K562 (cell line): ENCODE results near the gene IDH2. TPM values are rescaled to one million over a fixed set of nuclear protein-coding genes. Genes with fewer than 3 reads are reported as not detected.
A peak's percentile ranks its signal among the peaks of the same experiment; 100 is the strongest.

Experiments used
- ATAC-seq: fragments of 200-7000 bp; cut with Tn5 transposase; 3 replicates; pipeline ENCODE4 v1.9.1; 2020; ENCODE audit warnings: moderate library complexity
- BruUV-seq: library from RNA; stranded (reverse); fragments of 400-500 nt; replicated peaks from 2 replicates; lab custom pipeline; 2021; lab: Mats Ljungman, UMichigan
- CTCF ChIA-PET: fragments of 300-600 bp; formaldehyde crosslinking; extraction: SDS; loops from one replicate; lab custom pipeline; 2021; ENCODE audit warnings: low intra/inter-chr PET ratio; lab: Yijun Ruan, JAX
- POLR2A ChIA-PET: fragments of 300-600, 350-650 bp; sonication (Branson Sonifier 250); formaldehyde crosslinking; extraction: SDS; loops from one replicate; lab custom pipeline; 2021; ENCODE audit warnings: antibody characterized with exemption, inconsistent platforms; lab: Yijun Ruan, JAX
- DNase-seq, 4 experiments: peaks; one replicate each; pipeline versions ENCODE4 v3.0.0 to v3.0.0-alpha.2; 2011 to 2018; ENCODE audit warnings: low spot score in 3 of 4, mixed read lengths in 3 of 4; ENCODE audit errors: extremely low read depth in 1 of 4
- FAIRE-seq: peaks from 2 replicates; lab custom pipeline; 2011; peaks lifted over from hg19 to GRCh38; lab: Jason Lieb, UNC
- H2AFZ ChIP-seq: 2 replicates; pipeline ENCODE4 v1.6.0; 2011; ENCODE audit warnings: low read depth, low read length, control low read depth, inconsistent platforms
- H3K27ac ChIP-seq: fragments of 200-600 bp; 3 replicates; pipeline ENCODE4 v1.8.0; 2011; ENCODE audit warnings: low read depth, mild to moderate bottlenecking, control low read depth, inconsistent platforms, low read length, moderate library complexity, mixed read lengths; ENCODE audit errors: extremely low read depth
- H3K27me3 ChIP-seq, 2 experiments: fragments of 300-600 bp in 1 of 2; 2 replicates in 1 of 2; 3 replicates in 1 of 2; pipeline versions ENCODE4 v1.6.0 to v1.8.0; 2011; ENCODE audit warnings: inconsistent platforms in 2 of 2, low read length in 2 of 2, mild to moderate bottlenecking in 1 of 2, mixed read lengths in 1 of 2, moderate library complexity in 1 of 2; ENCODE audit not compliant: control insufficient read depth in 2 of 2, insufficient read depth in 2 of 2
- H3K36me3 ChIP-seq: fragments of 300-600 bp; 3 replicates; pipeline ENCODE4 v1.8.0; 2011; ENCODE audit warnings: mild to moderate bottlenecking, low read length, inconsistent platforms; ENCODE audit not compliant: control insufficient read depth, insufficient read depth
- H3K4me1 ChIP-seq, 2 experiments: fragments of 200-600 bp in 1 of 2; replicated peaks in 1 of 2; 2 replicates in 1 of 2; 3 replicates in 1 of 2; pipeline versions ENCODE4 v1.5.1 to v1.8.0; 2011; ENCODE audit warnings: inconsistent platforms in 2 of 2, low read length in 2 of 2, mild to moderate bottlenecking in 1 of 2, mixed read lengths in 1 of 2, moderate library complexity in 1 of 2; ENCODE audit not compliant: control insufficient read depth in 2 of 2, insufficient read depth in 2 of 2
- H3K4me2 ChIP-seq: 2 replicates; pipeline ENCODE4 v1.6.1; 2011; ENCODE audit warnings: low read length, control low read depth, inconsistent platforms, mixed read lengths; ENCODE audit not compliant: insufficient read depth
- H3K4me3 ChIP-seq: fragments of 200-600 bp; sonication (generic), shearing (Covaris generic); 2 replicates; pipeline ENCODE4 v1.5.1; 2016; ENCODE audit warnings: control low read depth, inconsistent platforms
- H3K79me2 ChIP-seq: fragments of 200-600 bp; 3 replicates; pipeline ENCODE4 v1.8.0; 2011; ENCODE audit warnings: low read length, inconsistent platforms; ENCODE audit not compliant: control insufficient read depth, insufficient read depth
- H3K9ac ChIP-seq, 2 experiments: 2 replicates each; pipeline versions ENCODE4 v1.6.0 to v1.6.1; 2011; ENCODE audit warnings: low read depth in 2 of 2, low read length in 2 of 2, control low read depth in 1 of 2, inconsistent platforms in 1 of 2, mild to moderate bottlenecking in 1 of 2, mixed read lengths in 1 of 2; ENCODE audit not compliant: insufficient read depth in 1 of 2
- H3K9me1 ChIP-seq: one replicate; pipeline ENCODE4 v1.6.0; 2011; ENCODE audit warnings: inconsistent platforms, mild to moderate bottlenecking, low read length, moderate library complexity; ENCODE audit not compliant: control insufficient read depth, insufficient read depth
- H3K9me3 ChIP-seq: replicated peaks from 2 replicates; pipeline ENCODE4 v1.5.1; 2011; ENCODE audit warnings: low read depth, low read length, inconsistent platforms; ENCODE audit not compliant: control insufficient read depth, insufficient read depth
- H4K20me1 ChIP-seq: replicated peaks from 2 replicates; pipeline ENCODE4 v1.6.1; 2011; ENCODE audit warnings: low read length, inconsistent platforms, mixed read lengths; ENCODE audit not compliant: control insufficient read depth, insufficient read depth
- CBX1 ChIP-seq: sonication (generic); IDR thresholded peaks from 2 replicates; pipeline ENCODE4 v1.6.1; 2016; ENCODE audit warnings: antibody characterized with exemption, low read depth, mild to moderate bottlenecking
- CREB3L1 ChIP-seq: fragments of 450-650 bp; IDR thresholded peaks from 2 replicates; pipeline ENCODE4 v1.6.1; 2014; ENCODE audit warnings: low read depth, mild to moderate bottlenecking, moderate library complexity, borderline replicate concordance
- CSDE1 ChIP-seq, 2 experiments: fragments of 450-650 bp; IDR thresholded peaks; 2 replicates each; pipeline ENCODE4 v1.6.1; 2016; ENCODE audit warnings: mild to moderate bottlenecking in 1 of 2
- ESRRB ChIP-seq: fragments of 250-450 bp; sonication (Bioruptor Pico); IDR thresholded peaks from 2 replicates; pipeline ENCODE4 v1.5.0; 2020; ENCODE audit warnings: mild to moderate bottlenecking, moderate library complexity, borderline replicate concordance
- FOSL1 ChIP-seq: fragments of 200-800 bp; sonication (Bioruptor generic); conservative IDR thresholded peaks from 2 replicates; pipeline ENCODE4 v1.6.1; 2016; ENCODE audit warnings: missing genetic modification characterization, missing compliant biosample characterization
- FOXK2 ChIP-seq, 2 experiments: fragments of 450-650 bp; IDR thresholded peaks in 1 of 2; conservative IDR thresholded peaks in 1 of 2; 2 replicates each; pipeline ENCODE4 v1.6.1; 2016; ENCODE audit warnings: low read depth in 2 of 2, mild to moderate bottlenecking in 1 of 2
- HDAC2 ChIP-seq: fragments of 450-650 bp; IDR thresholded peaks from 2 replicates; pipeline ENCODE4 v1.6.1; 2016; ENCODE audit warnings: mild to moderate bottlenecking
- MAFG ChIP-seq: fragments of 450-650 bp; conservative IDR thresholded peaks from 2 replicates; pipeline ENCODE4 v1.6.1; 2016; ENCODE audit warnings: missing genetic modification characterization, missing compliant biosample characterization
- MTA2 ChIP-seq: fragments of 450-650 bp; IDR thresholded peaks from 2 replicates; pipeline ENCODE4 v1.6.1; 2016; ENCODE audit warnings: low read depth
- NCOA2 ChIP-seq, 2 experiments: fragments of 450-650 bp; IDR thresholded peaks; 2 replicates each; pipeline ENCODE4 v1.6.1; 2018; ENCODE audit warnings: mild to moderate bottlenecking in 2 of 2, moderate library complexity in 1 of 2; ENCODE audit not compliant: partially characterized antibody in 2 of 2
- NCOA6 ChIP-seq: fragments of 450-650 bp; IDR thresholded peaks from 2 replicates; pipeline ENCODE4 v1.6.1; 2017; ENCODE audit warnings: mild to moderate bottlenecking
- SMAD2 ChIP-seq: fragments of 150-350 bp; IDR thresholded peaks from 2 replicates; pipeline ENCODE4 v1.6.1; 2014; ENCODE audit warnings: low read depth, mild to moderate bottlenecking, low read length
- SMC3 ChIP-seq: conservative IDR thresholded peaks from 2 replicates; pipeline ENCODE4 v1.6.1; 2011; ENCODE audit warnings: low read depth, low read length, improper control_type of control experiment; ENCODE audit not compliant: insufficient read depth
- TARDBP ChIP-seq: fragments of 450-650 bp; IDR thresholded peaks from 2 replicates; pipeline ENCODE4 v1.6.1; 2016
- TSHZ1 ChIP-seq: fragments of 250-450 bp; sonication (Bioruptor Pico); IDR thresholded peaks from 2 replicates; pipeline ENCODE4 v1.4.0; 2020; ENCODE audit warnings: mild to moderate bottlenecking, moderate library complexity
- ZNF146 ChIP-seq: IDR thresholded peaks from one replicate; pipeline ENCODE4 v1.6.1; 2018; ENCODE audit warnings: missing compliant biosample characterization; ENCODE audit not compliant: unreplicated experiment
- ZNF277 ChIP-seq: fragments of 250-450 bp; sonication (Bioruptor Pico); IDR thresholded peaks from 2 replicates; pipeline ENCODE4 v1.8.0; 2022; ENCODE audit warnings: inconsistent platforms, mild to moderate bottlenecking, moderate library complexity, borderline replicate concordance
- WGBS: fragments of 100-300 bp; shearing (Covaris generic); methylation state at CpG from one replicate; pipeline ENCODE4 v1.1.6; 2016; ENCODE audit warnings: low coverage, mixed read lengths; ENCODE audit not compliant: insufficient coverage; ENCODE audit errors: missing lambda C conversion rate; 5-methylcytosine and 5-hydroxymethylcytosine counted together
- in situ Hi-C: fragments of 300-500 bp; cut with MboI; formaldehyde crosslinking; loops from 4 replicates; pipeline ENCODE4 v1.15.0; 2018; ENCODE audit warnings: inconsistent platforms, mixed read lengths
- intact Hi-C: fragments of 100-400 bp; cut with micrococcal nuclease; formaldehyde crosslinking; loops from 2 replicates; pipeline ENCODE4 v1.14.2; 2022
- polyA plus RNA-seq, 8 experiments: library from polyadenylated mRNA; depleted of rRNA in 4 of 8; stranded (reverse) in 5 of 8; unstranded in 3 of 8; fragments of >200 nt; fragmentation: Nextera tagmentation in 2 of 8; fragmentation: Illumina TruSeq in 1 of 8; extraction: Ambion mirVana in 2 of 8; extraction: Trizol in 1 of 8; gene quantifications; 2 replicates each; pipeline versions ENCODE4 v1.2.1 to v1.2.3, GENCODE V29; 2011 to 2014; ENCODE audit warnings: inconsistent platforms in 1 of 8, missing spikeins in 1 of 8
- total RNA-seq, 7 experiments: library from RNA; depleted of rRNA in 6 of 7; stranded (reverse); fragments of >200 nt in 6 of 7; fragmentation: Illumina TruSeq in 2 of 7; extraction: Trizol in 2 of 7; gene quantifications; 2 replicates each; pipeline versions ENCODE4 v1.2.1 to v1.2.3, GENCODE V29; 2011 to 2021; ENCODE audit warnings: low replicate concordance in 1 of 7

Gene IDH2
- total and polyA plus RNA-seq, 9 of the 15 experiments (the other 6 are each of a cell fraction or from before 2014, with no cell fraction given), result 0.70 to 99.9 (median 59.2) TPM

GRCh38 chr15:90062973-90063769, 39.1 kb downstream of the IDH2 start:
- no peaks in the 10 kb centered on the region for H3K27me3 ChIP-seq
- peak overlapping the region; percentile 39 to 80; a peak in 3 of 4 replicates for H3K9ac ChIP-seq
- in situ Hi-C loops, result no loop called here
- intact Hi-C loops, result no loop called here
- H3K36me3 ChIP-seq, result no peaks in the 10 kb centered on the region; the same call in 2 of the 3 replicates
- no TSS peak for BruUV-seq
- ATAC-seq (no peak), FAIRE-seq (no peak), DNase-seq (peak in 1 of 4 experiments; percentile 23)
- no peaks in the 10 kb centered on the region for H3K9me3 ChIP-seq
- WGBS, result 60% methylated on average over 18 of the region's 20 CpGs
- H3K27ac ChIP-seq, result peak overlapping the region; percentile 85; the same call in 2 of the 3 replicates
- H3K4me3 ChIP-seq, result no peak overlapping the region
- H2AFZ ChIP-seq, result peak overlapping the region; percentile 80
- no peak overlapping the region; the same call in 1 of the 2 replicates for H3K4me2 ChIP-seq
- H3K4me1 ChIP-seq, result peaks cover 52 to 61% of the 10 kb centered on the region in 2 experiments
- H3K9me1 ChIP-seq, result no peaks in the 10 kb centered on the region
- no peaks in the 10 kb centered on the region for H4K20me1 ChIP-seq
- ChIA-PET CTCF (no interaction called here), POLR2A (interaction anchor here (0.6 to 0.8 kb wide), 2 partner anchors 10 to 15 kb away, joined by 3 to 4 read pairs; no protein-coding TSS in a partner anchor)
- peaks cover 7% of the 10 kb centered on the region; the same call in 2 of the 3 replicates for H3K79me2 ChIP-seq
- TF ChIP-seq CBX1, result no peak
- no peak for TF ChIP-seq ESRRB (CRISPR knock-in tag)
- TF ChIP-seq ZNF277, result no peak
- no peak for TF ChIP-seq TSHZ1 (CRISPR knock-in tag)
- TF ChIP-seq MAFG (tag), result no peak
- TF ChIP-seq NCOA6, result no peak
- TF ChIP-seq CSDE1 (IDR thresholded peaks at IDR 0.05), result no peak
- TF ChIP-seq CREB3L1, result no peak
- no peak for TF ChIP-seq ZNF146 (CRISPR knock-in tag)
- no peak for TF ChIP-seq SMC3
- no peak for TF ChIP-seq HDAC2
- no peak for TF ChIP-seq MTA2
- TF ChIP-seq SMAD2, result no peak
- no peak for TF ChIP-seq NCOA2 (IDR thresholded peaks at IDR 0.05; ENCODE audit: partially characterized antibody in 2 of 2)
- no peak for TF ChIP-seq TARDBP
- TF ChIP-seq FOXK2 (conservative IDR thresholded peaks at IDR 0.05 in 1 of 2, IDR thresholded peaks at IDR 0.05 in 1 of 2; ENCODE audit: low read depth in 2 of 2), result no peak
- TF ChIP-seq FOSL1 (tag), result no peak
